Activated CD8-positive, alpha-beta memory T cell treated with anti-CD3 and anti-CD28 coated beads, Interleukin-2, amount 50 U/mL, for 4 hours (primary cell): Measurements from ENCODE around the gene RNF123.

Experiments
- DNase-seq: peaks from one replicate; pipeline ENCODE4 v3.0.0-alpha.2; 2020

The RNF123 gene

DNA sequence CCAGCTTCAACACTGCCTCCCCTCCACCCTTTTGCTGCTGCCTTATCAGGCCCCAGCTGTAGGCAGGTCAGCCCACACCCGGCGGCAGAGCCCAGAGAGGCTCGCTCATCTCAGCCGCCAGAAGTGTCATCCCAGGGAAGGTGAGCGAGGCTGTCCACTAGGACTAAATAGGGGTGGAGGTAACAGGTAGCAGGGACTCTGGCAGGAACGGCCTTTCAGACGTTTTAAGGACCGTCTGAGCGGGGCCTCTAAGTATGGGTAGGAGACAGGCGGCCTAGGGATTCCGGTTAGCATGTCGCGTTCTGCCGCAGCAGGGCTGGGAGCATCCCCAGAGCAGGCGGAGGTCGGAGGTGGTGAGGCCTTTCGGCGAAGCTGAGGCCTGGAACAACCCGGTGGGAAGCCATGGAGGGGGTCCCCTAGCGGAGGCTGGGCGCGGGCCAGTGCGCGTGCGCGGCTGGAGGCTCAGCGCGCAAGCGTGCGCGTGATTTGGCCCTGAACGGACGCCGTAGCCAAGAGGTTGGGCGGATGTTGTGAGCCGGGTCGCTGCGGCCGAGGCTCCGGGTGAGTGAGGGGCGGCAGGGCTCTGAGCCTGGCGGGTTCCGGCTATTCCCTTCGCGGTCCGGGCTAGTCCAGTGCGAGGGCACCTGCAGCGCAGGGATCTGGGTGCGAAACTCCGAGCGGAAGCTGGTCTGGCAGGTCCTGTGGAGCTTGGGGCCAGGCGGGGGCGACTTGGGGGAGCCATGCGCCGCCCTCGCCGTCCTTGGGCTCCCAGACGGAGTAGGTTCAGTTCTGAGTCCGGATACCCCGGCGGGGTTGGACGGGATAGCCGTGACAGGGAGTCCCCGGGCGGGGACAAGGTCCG is at the start of gene RNF123, which contains the start of gene MST1:
RNF123 (plus strand) TSS at position 512 of the 862 bp plus-strand sequence. CDS start 1,609 bp downstream, outside the sequence.
MST1 (minus strand) TSS at position 429 of the 862 bp plus-strand sequence. CDS start 783 bp downstream, outside the sequence.
- peak; percentile 92 for DNase-seq

DNA sequence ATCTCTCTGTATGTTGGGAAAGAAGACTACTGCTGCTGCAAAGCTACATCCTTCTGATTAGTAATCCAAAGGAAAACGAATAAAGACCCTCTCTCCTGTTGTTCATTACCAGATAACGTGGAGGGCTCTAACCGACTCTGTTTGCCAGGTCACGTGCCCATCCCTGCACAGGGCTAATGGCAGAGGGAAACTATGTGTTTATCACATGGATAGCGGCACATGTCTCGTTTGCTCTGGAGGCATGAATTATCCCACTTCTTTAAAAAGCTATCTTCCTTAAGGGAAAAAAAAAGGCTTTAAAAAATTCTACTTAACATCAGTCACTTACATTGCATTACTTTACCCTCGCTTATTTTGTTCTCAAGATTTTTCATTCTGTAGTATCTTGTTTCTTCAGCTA is 48.1 kb upstream of the RNF123 start:
- DNase-seq: no peak

DNA sequence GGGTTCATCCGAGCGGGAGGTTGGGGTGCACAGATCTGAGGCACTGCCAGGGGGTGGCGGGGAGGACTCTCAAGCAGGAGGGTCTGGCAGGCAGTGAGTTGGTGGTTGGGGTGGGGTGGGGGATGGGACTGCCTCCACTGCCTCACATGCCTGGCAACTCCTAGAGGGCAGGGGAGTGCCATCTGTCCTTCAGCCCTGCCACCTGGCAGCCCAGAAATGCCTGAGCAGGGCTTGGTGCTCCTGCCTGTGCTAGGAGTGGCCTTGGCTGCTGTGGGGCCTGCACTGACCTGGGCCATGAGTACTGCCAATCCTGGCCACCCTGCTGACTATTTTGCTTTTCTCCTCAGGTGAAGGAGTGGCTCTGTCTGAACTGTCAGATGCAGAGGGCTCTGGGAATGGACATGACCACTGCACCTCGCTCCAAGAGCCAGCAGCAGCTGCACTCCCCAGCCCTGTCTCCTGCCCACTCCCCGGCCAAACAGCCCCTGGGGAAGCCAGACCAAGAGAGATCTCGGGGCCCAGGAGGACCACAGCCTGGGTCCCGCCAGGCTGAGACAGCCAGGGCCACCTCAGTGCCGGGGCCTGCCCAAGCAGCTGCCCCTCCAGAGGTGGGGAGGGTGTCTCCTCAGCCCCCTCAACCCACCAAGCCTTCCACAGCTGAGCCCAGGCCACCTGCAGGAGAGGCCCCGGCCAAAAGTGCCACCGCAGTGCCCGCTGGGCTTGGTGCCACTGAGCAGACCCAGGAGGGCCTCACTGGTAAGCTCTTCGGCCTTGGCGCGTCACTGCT is 47.2 kb upstream of the RNF123 start:
- DNase-seq: no peak

DNA sequence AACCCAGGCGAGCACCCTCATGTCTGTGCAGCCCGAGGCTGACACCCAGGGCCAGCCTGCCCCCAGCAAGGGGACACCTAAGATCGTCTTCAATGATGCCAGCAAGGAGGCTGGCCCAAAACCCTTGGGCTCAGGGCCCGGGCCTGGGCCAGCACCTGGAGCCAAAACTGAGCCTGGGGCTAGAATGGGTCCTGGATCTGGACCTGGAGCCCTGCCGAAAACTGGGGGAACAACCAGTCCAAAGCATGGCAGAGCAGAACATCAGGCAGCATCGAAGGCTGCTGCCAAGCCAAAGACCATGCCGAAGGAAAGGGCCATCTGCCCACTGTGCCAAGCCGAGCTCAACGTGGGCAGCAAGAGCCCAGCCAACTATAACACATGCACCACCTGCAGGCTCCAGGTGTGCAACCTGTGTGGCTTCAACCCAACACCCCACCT is 46.6 kb upstream of the RNF123 start:
- no peak for DNase-seq

DNA sequence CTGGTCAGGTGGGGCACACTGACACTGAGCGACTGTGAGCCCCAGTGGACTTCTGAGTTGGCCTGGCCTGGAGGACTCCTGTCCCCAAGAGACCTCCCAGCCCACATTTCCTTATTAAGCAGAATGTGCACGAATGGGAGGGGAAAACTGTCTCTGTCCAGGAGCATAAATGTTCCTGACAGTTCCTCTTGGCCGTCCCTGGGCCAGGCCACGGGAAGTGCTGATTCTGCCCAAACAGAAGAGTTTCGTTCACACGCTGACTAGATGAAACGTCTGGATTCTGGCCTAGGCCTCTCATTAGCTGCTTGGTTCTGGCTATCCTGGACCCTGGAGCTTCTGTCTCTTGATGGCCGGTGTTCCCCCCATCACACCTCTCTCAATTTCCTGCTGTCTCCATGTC is 44.7 kb upstream of the RNF123 start:
- no peak for DNase-seq

DNA sequence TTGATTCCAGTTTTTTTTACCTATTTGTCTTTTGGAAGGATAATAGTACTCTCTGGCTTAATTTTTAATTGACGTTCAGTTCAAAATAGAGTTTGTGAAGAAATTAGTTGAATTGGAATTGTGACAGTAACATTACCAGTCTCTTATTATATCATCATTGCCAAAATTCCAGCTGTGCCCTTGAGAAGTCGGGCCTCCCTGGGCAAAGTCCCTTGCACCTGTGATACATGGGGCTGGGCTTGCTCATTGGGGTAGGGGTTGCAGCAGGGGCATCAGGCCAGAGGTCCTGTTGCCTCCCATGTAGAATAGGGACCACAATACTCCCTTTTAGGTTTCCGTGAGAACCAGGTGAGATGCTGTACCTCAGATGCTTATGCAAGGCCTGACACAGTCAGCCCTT is 43.1 kb upstream of the RNF123 start:
- no peak for DNase-seq

DNA sequence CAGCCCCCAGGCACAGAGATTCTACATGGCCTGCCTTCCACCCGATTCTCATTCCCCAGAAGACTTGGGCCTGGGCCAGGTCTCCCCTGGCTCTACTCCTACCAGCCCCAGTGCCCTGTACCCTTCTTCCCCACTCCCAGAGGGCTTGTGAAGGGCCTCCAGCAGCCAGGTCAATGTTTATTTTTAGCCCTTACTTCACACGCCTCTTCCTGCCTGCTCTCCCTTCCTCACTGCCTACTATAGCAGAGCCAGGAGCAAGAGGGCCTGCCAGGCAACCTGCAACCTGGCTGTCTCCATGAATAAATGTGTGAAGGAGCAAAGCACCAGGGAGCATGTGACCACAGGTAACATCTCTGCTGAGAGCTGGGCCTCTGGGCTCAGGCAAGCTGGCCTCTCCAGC is 41.6 kb upstream of the RNF123 start:
- no peak for DNase-seq

DNA sequence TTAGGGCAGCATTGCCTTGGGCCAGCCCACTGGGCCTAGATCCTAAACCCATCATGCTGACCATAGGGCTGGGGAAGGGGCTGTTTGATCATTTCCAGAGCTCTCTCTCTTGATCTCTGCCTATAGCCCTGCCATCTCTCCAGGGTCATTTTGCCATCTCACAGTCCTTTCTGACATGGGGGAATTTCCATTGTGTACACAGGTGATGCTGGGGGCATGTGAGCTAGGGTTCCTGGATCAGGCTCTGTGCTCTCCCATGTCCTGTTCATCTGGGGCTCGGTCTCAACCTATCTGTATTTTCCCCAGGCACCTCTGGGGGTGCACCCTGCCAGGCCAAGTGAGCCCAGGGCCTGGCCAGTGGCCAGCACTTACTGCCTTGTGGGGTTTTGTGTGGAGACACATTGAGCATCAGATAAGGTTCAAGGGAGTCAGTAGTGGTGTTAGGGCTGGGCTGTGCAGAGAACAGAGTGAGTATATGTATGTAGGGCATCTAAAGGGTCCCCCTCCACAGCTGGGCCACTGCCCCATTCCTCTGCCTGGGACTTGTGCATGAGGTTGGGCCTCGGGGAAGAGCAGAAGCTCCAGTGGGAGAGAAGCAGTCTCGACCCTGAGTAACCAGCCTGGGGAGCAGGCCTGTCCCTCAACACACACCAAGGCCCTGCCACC is 40.9 kb upstream of the RNF123 start:
- no peak for DNase-seq

DNA sequence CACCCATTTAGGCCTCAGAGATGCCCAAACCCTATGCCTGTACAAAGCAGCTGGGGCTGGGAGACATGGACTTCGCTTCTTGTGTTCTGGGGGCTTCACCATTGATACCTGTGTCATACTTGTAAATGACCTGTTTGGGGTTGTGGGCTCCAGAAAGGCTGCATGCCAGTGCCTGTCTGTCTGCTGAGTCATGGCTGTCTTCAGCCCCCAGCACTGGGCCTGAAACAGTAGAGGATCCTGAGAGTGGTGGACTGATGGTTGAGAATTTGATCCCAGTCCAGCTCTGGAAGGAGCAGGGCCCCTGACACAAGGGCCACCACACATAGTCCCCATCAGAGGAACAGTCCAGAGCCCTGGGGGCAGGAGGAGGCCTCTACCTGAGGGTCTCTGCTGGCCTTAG is 39.8 kb upstream of the RNF123 start:
- DNase-seq: no peak

DNA sequence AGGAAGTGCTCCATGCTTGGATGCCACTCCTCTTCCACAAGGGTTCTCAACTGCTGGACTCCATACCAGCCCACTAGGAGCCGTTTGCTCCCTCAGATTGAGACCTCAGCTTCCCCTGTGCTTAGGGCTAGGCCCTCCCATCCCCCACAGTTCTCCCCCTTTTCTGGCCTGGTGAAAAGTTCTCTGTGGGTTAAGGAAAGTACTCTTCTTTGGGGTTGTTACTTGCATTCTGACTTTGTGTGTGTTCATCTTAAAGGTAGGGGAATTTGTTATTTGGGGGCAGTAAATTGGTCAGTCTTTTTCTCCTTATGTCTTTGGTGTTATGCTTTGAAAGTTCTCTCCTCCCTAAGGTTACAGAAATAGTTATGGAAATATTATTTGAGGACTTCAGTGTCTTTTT is 39.2 kb upstream of the RNF123 start:
- no peak for DNase-seq

DNA sequence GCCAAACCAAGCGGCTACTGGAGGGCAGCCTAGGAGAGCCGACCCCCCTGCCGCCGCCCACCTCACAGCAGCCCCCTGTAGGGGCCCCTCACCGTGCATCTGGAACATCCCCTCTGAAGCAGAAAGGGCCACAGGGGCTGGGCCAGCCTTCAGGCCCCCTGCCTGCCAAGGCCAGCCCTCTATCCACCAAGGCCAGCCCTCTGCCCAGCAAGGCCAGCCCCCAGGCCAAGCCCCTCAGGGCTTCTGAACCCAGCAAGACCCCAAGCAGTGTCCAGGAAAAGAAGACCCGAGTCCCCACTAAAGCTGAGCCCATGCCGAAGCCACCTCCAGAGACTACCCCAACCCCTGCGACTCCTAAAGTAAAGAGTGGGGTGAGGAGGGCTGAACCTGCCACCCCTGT is 38.7 kb upstream of the RNF123 start:
- DNase-seq: no peak

DNA sequence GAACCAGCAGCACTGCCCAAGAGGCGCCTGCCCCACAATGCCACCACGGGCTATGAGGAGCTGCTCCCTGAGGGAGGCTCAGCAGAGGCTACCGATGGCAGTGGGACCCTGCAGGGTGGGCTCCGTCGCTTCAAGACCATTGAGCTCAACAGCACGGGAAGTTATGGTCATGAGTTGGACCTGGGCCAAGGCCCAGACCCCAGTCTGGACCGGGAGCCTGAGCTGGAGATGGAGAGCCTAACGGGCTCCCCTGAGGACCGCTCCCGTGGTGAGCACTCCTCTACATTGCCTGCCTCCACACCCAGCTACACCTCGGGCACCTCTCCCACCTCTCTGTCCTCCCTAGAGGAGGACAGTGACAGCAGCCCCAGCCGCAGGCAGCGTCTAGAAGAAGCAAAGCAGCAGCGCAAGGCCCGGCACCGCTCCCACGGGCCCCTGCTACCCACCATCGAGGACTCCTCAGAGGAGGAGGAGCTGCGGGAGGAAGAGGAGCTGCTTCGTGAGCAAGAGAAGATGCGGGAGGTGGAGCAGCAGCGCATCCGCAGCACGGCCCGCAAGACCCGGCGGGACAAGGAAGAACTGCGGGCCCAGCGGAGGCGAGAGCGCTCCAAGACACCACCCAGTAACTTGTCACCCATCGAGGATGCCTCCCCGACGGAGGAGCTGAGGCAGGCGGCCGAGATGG is 37.0 kb upstream of the RNF123 start:
- DNase-seq: no peak

DNA sequence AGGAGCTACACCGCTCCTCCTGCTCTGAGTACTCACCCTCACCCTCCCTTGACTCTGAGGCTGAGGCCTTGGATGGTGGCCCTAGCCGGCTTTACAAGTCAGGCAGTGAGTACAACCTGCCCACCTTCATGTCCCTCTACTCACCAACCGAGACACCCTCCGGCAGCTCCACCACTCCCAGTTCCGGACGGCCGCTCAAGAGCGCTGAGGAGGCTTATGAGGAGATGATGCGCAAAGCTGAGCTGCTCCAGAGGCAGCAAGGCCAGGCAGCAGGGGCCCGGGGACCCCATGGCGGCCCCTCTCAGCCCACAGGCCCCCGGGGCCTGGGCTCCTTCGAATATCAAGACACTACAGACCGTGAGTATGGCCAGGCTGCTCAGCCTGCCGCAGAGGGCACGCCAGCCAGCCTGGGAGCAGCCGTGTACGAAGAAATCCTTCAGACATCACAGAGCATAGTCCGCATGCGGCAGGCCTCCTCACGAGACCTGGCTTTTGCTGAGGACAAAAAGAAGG is 36.4 kb upstream of the RNF123 start:
- no peak for DNase-seq

DNA sequence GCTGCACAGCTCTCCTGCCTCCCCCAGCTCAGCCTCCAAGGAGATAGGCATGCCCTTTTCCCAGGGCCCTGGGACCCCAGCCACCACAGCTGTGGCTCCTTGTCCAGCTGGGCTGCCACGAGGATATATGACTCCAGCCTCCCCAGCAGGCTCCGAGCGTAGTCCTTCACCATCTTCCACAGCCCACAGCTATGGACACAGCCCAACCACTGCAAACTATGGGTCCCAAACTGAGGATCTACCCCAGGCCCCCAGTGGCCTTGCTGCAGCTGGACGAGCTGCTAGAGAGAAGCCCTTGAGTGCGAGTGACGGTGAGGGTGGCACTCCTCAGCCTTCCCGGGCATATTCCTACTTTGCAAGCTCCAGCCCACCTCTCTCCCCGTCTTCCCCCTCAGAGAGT is 35.7 kb upstream of the RNF123 start:
- DNase-seq: no peak

DNA sequence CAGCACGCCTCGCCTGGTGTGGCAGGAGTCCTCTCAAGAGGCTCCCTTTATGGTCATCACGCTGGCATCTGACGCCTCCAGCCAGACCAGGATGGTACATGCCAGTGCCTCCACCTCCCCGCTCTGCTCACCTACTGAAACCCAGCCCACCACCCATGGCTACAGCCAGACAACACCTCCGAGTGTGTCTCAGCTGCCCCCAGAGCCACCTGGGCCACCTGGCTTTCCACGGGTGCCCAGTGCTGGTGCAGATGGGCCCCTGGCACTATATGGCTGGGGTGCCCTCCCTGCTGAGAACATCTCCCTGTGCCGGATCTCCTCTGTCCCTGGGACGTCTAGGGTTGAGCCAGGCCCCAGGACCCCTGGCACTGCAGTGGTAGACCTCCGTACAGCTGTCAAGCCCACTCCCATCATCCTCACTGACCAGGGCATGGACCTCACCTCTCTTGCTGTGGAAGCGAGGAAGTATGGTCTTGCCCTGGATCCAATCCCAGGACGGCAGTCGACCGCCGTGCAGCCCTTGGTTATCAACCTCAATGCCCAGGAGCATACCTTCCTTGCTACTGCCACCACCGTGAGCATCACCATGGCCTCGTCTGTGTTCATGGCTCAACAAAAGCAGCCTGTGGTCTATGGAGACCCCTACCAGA is 35.1 kb upstream of the RNF123 start:
- DNase-seq: no peak

DNA sequence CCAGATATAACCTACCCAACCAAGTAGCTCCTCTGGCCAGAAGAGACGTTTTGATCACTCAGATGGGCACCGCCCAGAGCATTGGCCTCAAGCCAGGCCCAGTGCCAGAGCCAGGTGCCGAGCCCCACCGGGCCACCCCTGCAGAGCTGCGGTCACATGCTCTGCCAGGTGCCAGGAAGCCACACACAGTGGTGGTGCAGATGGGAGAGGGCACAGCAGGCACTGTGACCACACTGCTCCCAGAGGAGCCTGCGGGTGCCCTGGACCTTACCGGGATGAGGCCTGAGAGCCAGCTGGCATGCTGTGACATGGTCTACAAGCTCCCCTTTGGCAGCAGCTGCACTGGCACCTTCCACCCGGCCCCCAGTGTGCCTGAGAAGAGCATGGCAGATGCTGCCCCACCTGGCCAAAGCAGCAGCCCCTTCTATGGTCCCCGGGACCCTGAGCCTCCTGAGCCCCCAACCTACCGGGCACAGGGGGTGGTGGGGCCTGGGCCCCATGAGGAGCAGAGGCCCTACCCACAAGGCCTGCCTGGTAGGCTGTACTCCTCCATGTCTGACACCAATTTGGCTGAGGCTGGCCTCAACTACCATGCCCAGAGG is 34.3 kb upstream of the RNF123 start:
- DNase-seq: no peak

DNA sequence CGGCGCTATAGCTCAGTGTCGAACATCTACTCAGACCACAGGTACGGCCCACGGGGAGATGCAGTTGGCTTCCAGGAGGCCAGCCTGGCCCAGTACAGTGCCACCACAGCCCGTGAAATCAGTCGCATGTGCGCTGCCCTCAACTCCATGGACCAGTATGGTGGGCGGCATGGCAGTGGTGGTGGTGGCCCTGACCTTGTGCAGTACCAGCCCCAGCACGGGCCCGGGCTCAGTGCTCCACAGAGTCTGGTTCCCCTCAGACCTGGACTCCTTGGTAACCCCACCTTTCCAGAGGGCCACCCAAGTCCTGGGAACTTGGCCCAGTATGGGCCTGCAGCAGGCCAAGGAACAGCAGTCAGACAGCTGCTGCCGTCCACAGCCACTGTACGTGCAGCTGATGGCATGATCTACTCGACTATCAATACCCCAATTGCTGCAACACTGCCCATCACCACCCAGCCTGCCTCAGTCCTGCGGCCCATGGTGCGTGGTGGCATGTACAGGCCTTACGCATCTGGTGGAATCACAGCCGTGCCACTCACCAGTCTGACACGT is 33.5 kb upstream of the RNF123 start:
- no peak for DNase-seq

DNA sequence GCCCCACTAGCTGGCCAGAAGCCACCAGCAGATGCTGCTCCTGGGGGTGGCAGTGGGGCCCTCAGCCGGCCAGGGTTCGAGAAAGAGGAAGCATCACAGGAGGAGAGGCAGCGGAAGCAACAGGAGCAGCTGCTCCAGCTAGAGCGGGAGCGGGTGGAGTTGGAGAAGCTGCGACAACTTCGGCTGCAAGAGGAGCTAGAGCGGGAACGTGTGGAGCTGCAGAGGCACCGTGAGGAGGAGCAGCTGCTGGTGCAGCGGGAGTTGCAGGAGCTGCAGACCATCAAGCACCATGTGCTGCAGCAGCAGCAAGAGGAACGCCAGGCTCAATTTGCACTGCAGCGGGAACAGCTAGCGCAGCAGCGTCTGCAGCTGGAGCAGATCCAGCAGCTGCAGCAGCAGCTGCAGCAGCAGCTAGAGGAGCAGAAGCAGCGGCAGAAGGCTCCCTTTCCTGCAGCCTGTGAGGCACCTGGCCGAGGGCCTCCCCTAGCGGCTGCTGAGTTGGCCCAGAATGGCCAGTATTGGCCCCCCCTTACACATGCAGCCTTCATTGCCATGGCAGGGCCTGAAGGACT is 32.7 kb upstream of the RNF123 start:
- no peak for DNase-seq

DNA sequence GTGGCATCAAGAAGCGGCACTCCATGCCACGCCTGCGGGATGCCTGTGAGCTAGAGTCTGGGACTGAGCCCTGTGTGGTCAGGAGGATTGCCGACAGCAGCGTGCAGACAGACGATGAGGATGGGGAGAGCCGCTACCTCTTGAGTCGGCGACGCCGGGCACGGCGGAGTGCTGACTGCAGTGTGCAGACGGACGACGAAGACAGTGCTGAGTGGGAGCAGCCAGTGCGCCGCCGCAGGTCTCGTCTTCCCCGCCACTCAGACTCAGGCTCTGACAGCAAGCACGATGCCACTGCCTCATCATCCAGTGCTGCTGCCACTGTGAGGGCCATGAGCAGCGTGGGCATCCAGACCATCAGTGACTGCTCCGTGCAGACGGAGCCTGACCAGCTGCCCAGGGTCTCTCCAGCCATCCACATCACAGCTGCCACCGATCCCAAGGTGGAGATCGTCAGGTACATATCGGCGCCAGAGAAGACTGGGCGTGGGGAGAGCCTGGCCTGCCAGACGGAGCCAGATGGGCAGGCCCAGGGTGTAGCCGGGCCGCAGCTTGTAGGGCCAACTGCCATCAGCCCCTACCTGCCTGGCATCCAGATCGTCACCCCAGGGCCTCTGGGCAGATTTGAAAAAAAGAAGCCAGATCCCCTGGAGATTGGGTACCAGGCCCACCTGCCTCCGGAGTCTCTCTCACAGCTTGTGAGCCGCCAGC is 32.0 kb upstream of the RNF123 start:
- no peak for DNase-seq

DNA sequence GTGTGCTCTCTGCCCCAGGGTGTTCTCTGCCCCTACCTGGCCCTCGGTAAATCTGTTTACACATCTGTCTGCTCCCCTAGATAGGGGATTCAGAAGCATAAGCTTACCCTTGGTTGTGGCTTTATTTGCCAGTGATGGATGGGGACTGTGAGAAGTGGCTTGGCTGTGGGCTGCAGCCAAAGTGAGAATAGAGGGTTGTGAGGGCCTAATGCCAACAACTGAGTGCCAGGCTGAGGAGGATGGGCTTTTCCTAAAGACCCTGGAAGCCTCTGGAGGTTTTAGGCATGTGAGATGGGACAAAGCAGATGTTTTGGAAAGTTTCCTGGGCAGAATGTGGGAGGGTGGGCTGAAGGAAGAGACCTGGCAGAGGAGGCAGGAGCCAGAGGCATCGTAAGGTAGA is 30.6 kb upstream of the RNF123 start:
- DNase-seq: no peak
